RWPE1 (cell line): Measurements from ENCODE around the gene VGF.
"Not testable (repeated sequence)": the region's sequence is repeated elsewhere in the genome, so short reads cannot be mapped to it uniquely, and the experiment has no call there.

Experiments
- CTCF ChIA-PET: fragments of 350-600 bp; sonication (Branson Sonifier 250); formaldehyde crosslinking; extraction: SDS; loops from one replicate; lab custom pipeline; 2021; lab: Yijun Ruan, JAX
- POLR2A ChIA-PET: fragments of 400-600 bp; formaldehyde crosslinking; extraction: SDS; loops from one replicate; lab custom pipeline; 2020; ENCODE audit warnings: antibody characterized with exemption; ENCODE audit not compliant: low non-redundant PET; lab: Yijun Ruan, JAX
- DNase-seq: peaks from one replicate; pipeline ENCODE4 v3.0.0; 2012; ENCODE audit warnings: low spot score
- H3K27ac ChIP-seq: fragments of 450-650 bp; 2 replicates; pipeline ENCODE4 v1.5.1; 2017
- CTCF ChIP-seq: fragments of 450-650 bp; conservative IDR thresholded peaks from 2 replicates; pipeline ENCODE4 v1.5.1; 2017; ENCODE audit warnings: low read depth, mild to moderate bottlenecking

VGF gene

GRCh38 chr7:101200504-101200861, 35.1 kb upstream of the VGF start:
- DNase-seq = no peak
- no peak for TF ChIP-seq CTCF
- ChIA-PET CTCF (interaction anchor here (0.8 to 2.1 kb wide), 4 partner anchors 8 to 305 kb away, joined by 3 to 5 read pairs (median 4); partner anchors contain the start of gene ACHE), POLR2A (no interaction called here)
- no peak overlapping the region for H3K27ac ChIP-seq

- DNase-seq, H3K27ac ChIP-seq, POLR2A ChIA-PET: not testable (repeated sequence)
- CTCF ChIA-PET = interaction anchor here (0.9 to 2.1 kb wide), 2 partner anchors 23 to 304 kb away, joined by 3 to 5 read pairs; partner anchors contain the start of gene ACHE
Measured at GRCh38 chr7:101199522-101199921, 34.2 kb upstream of the VGF start.

- no peak overlapping the region for H3K27ac ChIP-seq
- no peak for TF ChIP-seq CTCF
- CTCF ChIA-PET = no interaction called here
Measured at GRCh38 chr7:101198476-101198875, 33.1 kb upstream of the VGF start.

GRCh38 chr7:101197991-101198390, 32.6 kb upstream of the VGF start:
- no peak for TF ChIP-seq CTCF
- ChIA-PET CTCF (no interaction called here), POLR2A (no interaction called here)
- no peak for DNase-seq
- H3K27ac ChIP-seq = no peak overlapping the region

More at GRCh38 chr7:101198476-101198875, 33.1 kb upstream of the VGF start:
- POLR2A ChIA-PET = no interaction called here
- DNase-seq = no peak

GRCh38 chr7:101195884-101196283, 30.5 kb upstream of the VGF start:
- CTCF ChIA-PET = no interaction called here
- no peak for TF ChIP-seq CTCF
- no peak for DNase-seq
- no peak overlapping the region for H3K27ac ChIP-seq
- POLR2A ChIA-PET = no interaction called here

- POLR2A ChIA-PET = no interaction called here
- CTCF ChIA-PET = interaction anchor here (0.7 kb wide), 1 partner anchor 26 kb away, joined by 3 read pairs; no protein-coding TSS in a partner anchor
- TF ChIP-seq CTCF = no peak
- DNase-seq = no peak
- H3K27ac ChIP-seq = no peak overlapping the region
Measured at GRCh38 chr7:101189109-101189508, 23.7 kb upstream of the VGF start.

- no peak for TF ChIP-seq CTCF
- no peak for DNase-seq
- CTCF ChIA-PET = interaction anchor here (0.6 to 1.6 kb wide), 4 partner anchors 43 to 190 kb away, joined by 3 to 5 read pairs (median 4); no protein-coding TSS in a partner anchor
- POLR2A ChIA-PET = interaction anchor here (0.7 kb wide), 1 partner anchor 9 kb away, joined by 9 read pairs; no protein-coding TSS in a partner anchor
- H3K27ac ChIP-seq = no peak overlapping the region
Measured at GRCh38 chr7:101186844-101187428, 21.6 kb upstream of the VGF start.
